HG02852 (cell line): ENCODE data around the gene RPS29.
A peak's percentile ranks its signal among the peaks of the same experiment; 100 is the strongest.
"Not testable (repeated sequence)": the region's sequence is repeated elsewhere in the genome, so short reads cannot be mapped to it uniquely, and the experiment has no call there.

Experiments
- ATAC-seq: cut with Tn5 transposase; IDR thresholded peaks from one replicate; pipeline ENCODE4 v1.9.1; 2021; ENCODE audit warnings: mild to moderate bottlenecking, moderate library complexity; ENCODE audit not compliant: unreplicated experiment

RPS29 gene

GRCh38 chr14:49585803-49586672 is at the start of gene RPS29:
Gene RPS29 (minus strand): TSS chr14:49586380. CDS start chr14:49586346, 34 bp downstream.
- ATAC-seq, result peak; percentile 86

- ATAC-seq, result peak; percentile 25
Measured at GRCh38 chr14:49634547-49635334, 48.6 kb upstream of the RPS29 start, which contains the start of gene DNAAF2. Gene DNAAF2 (minus strand): TSS chr14:49635244. CDS start chr14:49635149, 95 bp downstream.

GRCh38 chr14:49633640-49634546 is 47.7 kb upstream of the RPS29 start:
- ATAC-seq, result peak; percentile 81

GRCh38 chr14:49623941-49624839 is 38.0 kb upstream of the RPS29 start:
- no peak for ATAC-seq

- ATAC-seq, result no peak
Measured at GRCh38 chr14:49623387-49623786, 37.2 kb upstream of the RPS29 start.

- no peak for ATAC-seq
Measured at GRCh38 chr14:49622022-49622607, 35.9 kb upstream of the RPS29 start.

- peak; percentile 30 for ATAC-seq
Measured at GRCh38 chr14:49621114-49621881, 35.1 kb upstream of the RPS29 start.

- ATAC-seq, result peak; percentile 91
Measured at GRCh38 chr14:49620182-49621113, 34.3 kb upstream of the RPS29 start, which contains the start of the genes MGAT2 and RPL36AL. Gene MGAT2 (plus strand): TSS chr14:49620799. CDS start chr14:49621269, 470 bp downstream. Gene RPL36AL (minus strand): TSS chr14:49620626. CDS start chr14:49619104, 1,522 bp downstream.

GRCh38 chr14:49619730-49620129 is 33.5 kb upstream of the RPS29 start:
- ATAC-seq, result no peak

- ATAC-seq, result not testable (repeated sequence)
Measured at GRCh38 chr14:49619273-49619672, 33.1 kb upstream of the RPS29 start.

GRCh38 chr14:49617852-49618519 is 31.8 kb upstream of the RPS29 start:
- ATAC-seq, result no peak

GRCh38 chr14:49615776-49616175 is 29.6 kb upstream of the RPS29 start:
- ATAC-seq, result no peak

- ATAC-seq, result no peak
Measured at GRCh38 chr14:49614196-49614595, 28.0 kb upstream of the RPS29 start.

GRCh38 chr14:49612671-49613070 is 26.5 kb upstream of the RPS29 start:
- ATAC-seq, result no peak

GRCh38 chr14:49612251-49612650 is 26.1 kb upstream of the RPS29 start:
- ATAC-seq, result no peak

- ATAC-seq, result no peak
Measured at GRCh38 chr14:49607583-49607982, 21.4 kb upstream of the RPS29 start.
